HEK293T (cell line): Measurements from ENCODE around the gene POLN.

Source experiments
- ARNT ChIP-seq: fragments of 450-650 bp; IDR thresholded peaks from 2 replicates; pipeline ENCODE4 v1.6.1; 2017; ENCODE audit warnings: mild to moderate bottlenecking
- CTBP1 ChIP-seq: fragments of 450-650 bp; IDR thresholded peaks from 2 replicates; pipeline ENCODE4 v1.6.1; 2016; ENCODE audit warnings: borderline replicate concordance
- ELF4 ChIP-seq: fragments of 450-650 bp; IDR thresholded peaks from 2 replicates; pipeline ENCODE4 v1.6.1; 2017; ENCODE audit warnings: antibody characterized with exemption
- FOXK2 ChIP-seq: fragments of 450-650 bp; IDR thresholded peaks from 2 replicates; pipeline ENCODE4 v1.6.1; 2016; ENCODE audit warnings: mild to moderate bottlenecking
- FOXM1 ChIP-seq: fragments of 450-650 bp; IDR thresholded peaks from 2 replicates; pipeline ENCODE4 v1.6.1; 2017; ENCODE audit warnings: mild to moderate bottlenecking, borderline replicate concordance
- HDGF ChIP-seq: fragments of 450-650 bp; IDR thresholded peaks from 2 replicates; pipeline ENCODE4 v1.6.1; 2017; ENCODE audit warnings: antibody characterized with exemption, borderline replicate concordance
- SP1 ChIP-seq: fragments of 450-650 bp; IDR thresholded peaks from 2 replicates; pipeline ENCODE4 v1.6.1; 2017
- SUZ12 ChIP-seq: fragments of 450-650 bp; IDR thresholded peaks from 2 replicates; pipeline ENCODE4 v1.6.1; 2016; ENCODE audit warnings: mild to moderate bottlenecking
- TARDBP ChIP-seq: fragments of 450-650 bp; IDR thresholded peaks from 2 replicates; pipeline ENCODE4 v1.6.1; 2016
- ZNF384 ChIP-seq: fragments of 450-650 bp; IDR thresholded peaks from 2 replicates; pipeline ENCODE4 v1.6.1; 2016
- TF ChIP-seq, protein P1 (sequence below): fragments of 450-650 bp; IDR thresholded peaks from 2 replicates; pipeline ENCODE4 v1.6.1; 2016

DNA sequence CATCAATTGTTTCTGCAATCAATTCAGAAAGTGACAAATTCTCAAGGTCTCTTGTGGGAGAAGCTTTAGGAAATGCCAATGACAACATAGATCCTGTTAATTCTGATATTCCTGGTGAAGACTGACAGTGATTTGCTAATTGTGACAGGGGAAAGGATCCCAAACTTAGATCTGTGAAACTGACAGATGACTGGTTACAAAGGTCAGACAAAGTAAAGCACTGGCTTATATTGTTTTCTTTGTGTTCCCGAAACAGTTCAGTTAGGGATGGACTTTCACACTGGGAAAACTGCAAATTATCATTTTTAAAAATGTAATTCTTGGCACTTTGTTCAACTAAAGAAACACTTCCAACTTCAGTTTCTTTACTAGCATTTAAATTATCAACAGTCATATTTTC is 152.7 kb downstream of the POLN start:
- TF ChIP-seq SUZ12 = no peak
- no peak for TF ChIP-seq ELF4
- TF ChIP-seq TARDBP = no peak
- TF ChIP-seq SP1 = no peak
- no peak for TF ChIP-seq FOXM1
- no peak for TF ChIP-seq HDGF
- TF ChIP-seq ZNF384 = no peak
- TF ChIP-seq, protein P1, sequence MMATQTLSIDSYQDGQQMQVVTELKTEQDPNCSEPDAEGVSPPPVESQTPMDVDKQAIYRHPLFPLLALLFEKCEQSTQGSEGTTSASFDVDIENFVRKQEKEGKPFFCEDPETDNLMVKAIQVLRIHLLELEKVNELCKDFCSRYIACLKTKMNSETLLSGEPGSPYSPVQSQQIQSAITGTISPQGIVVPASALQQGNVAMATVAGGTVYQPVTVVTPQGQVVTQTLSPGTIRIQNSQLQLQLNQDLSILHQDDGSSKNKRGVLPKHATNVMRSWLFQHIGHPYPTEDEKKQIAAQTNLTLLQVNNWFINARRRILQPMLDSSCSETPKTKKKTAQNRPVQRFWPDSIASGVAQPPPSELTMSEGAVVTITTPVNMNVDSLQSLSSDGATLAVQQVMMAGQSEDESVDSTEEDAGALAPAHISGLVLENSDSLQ = no peak
- TF ChIP-seq FOXK2 = no peak
- TF ChIP-seq CTBP1 = no peak
- TF ChIP-seq ARNT = no peak
